Testis (tissue), 2 donors: ENCODE measurements around the gene CYREN.

Experiments
- CTCF ChIP-seq, 3 experiments: fragments of 450-650 bp in 2 of 3; fragments of 200-600 bp in 1 of 3; sonication (generic) in 1 of 3; IDR thresholded peaks; one replicate each; pipeline ENCODE4 v1.5.1; 2016 to 2019; ENCODE audit warnings: antibody characterized with exemption in 3 of 3, mild to moderate bottlenecking in 2 of 3, moderate library complexity in 1 of 3
- POLR2A ChIP-seq: fragments of 450-650 bp; IDR thresholded peaks from one replicate; pipeline ENCODE4 v1.6.1; 2017; ENCODE audit warnings: antibody characterized with exemption, mild to moderate bottlenecking, moderate library complexity

GRCh38 chr7:135194494-135195095 is 24.1 kb upstream of the CYREN start:
- no peak for TF ChIP-seq POLR2A
- TF ChIP-seq CTCF (IDR thresholded peaks at IDR 0.05), result no peak
